Measurements from ENCODE around the gene RNF224. TPM values are rescaled to one million over a fixed set of nuclear protein-coding genes. Genes with fewer than 3 reads are reported as not detected.
A peak's percentile ranks its signal among the peaks of the same experiment; 100 is the strongest.

RNF224 gene
- total RNA-seq, 3 donors from 2014 or later, result not detected

DNA sequence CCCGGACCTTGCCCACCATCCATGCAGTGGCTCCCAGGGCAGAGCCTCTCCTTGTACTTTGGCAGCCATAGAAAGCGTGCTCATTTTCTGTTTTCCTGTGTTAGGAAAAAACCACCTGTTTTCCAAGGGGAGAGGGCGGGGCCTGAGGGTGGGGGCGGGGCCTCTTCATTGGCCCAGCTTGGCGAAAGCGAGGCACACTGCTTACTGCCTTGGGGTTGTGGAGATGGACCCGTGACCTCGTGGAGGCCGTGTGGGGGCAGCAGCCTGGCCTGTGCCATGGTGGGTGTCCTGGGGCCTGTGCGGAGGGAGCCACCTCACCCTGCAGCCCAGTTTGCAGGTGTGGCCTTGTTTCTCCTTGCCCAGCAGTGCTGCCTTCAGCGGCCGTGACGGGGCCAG, 45.8 kb downstream of the RNF224 start:
- Histone ChIP-seq H3K9me3 (no peaks in the 10 kb centered on the region), H3K4me3 (no peak overlapping the region), H3K4me1 (ENCODE audit: low read depth) (peaks cover 44% of the 10 kb centered on the region), H3K36me3 (ENCODE audit: low read depth) (no peaks in the 10 kb centered on the region)
- TF ChIP-seq, protein P1, sequence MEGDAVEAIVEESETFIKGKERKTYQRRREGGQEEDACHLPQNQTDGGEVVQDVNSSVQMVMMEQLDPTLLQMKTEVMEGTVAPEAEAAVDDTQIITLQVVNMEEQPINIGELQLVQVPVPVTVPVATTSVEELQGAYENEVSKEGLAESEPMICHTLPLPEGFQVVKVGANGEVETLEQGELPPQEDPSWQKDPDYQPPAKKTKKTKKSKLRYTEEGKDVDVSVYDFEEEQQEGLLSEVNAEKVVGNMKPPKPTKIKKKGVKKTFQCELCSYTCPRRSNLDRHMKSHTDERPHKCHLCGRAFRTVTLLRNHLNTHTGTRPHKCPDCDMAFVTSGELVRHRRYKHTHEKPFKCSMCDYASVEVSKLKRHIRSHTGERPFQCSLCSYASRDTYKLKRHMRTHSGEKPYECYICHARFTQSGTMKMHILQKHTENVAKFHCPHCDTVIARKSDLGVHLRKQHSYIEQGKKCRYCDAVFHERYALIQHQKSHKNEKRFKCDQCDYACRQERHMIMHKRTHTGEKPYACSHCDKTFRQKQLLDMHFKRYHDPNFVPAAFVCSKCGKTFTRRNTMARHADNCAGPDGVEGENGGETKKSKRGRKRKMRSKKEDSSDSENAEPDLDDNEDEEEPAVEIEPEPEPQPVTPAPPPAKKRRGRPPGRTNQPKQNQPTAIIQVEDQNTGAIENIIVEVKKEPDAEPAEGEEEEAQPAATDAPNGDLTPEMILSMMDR (IDR thresholded peaks at IDR 0.05), result no peak
- ATAC-seq, result no peak
- intact Hi-C loops (cut with DNase I, micrococcal nuclease), result no loop called here
- peak in 1 of 3 donors; percentile 33 for DNase-seq

DNA sequence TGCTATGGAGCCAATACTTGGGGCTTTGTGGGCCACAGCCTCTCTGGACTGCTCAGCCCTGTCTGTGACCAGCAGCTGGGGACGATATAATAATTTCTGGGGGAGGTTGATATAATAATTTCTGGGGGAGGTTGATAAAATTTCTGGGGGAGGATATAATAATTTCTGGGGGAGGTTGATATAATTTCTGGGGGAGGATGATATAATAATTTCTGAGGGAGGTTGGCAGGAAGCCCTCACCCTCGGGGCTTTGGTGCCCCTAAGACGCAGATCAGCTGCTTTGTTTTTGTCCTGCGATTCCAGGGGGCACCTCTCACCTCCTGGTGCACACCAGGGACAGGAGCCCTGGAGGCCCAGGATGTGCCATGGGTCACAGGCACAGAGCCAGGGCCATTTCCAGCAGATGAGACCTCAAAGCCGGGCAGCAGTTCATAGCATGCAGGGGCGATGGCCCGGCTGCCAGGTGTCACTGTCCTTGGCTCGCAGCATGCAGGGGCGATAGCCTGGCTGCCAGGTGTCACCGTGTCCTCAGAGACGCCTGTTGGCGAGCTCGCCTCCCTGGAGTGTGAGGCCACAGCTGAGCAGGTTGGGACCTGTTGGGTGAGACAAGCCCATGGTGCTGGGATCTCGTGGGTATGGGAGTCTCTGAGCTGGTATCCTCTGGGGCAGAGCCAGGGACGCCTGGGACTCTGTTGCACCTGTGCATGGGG, 46.5 kb downstream of the RNF224 start:
- intact Hi-C loops (cut with DNase I, micrococcal nuclease), result no loop called here
- Histone ChIP-seq H3K36me3 (ENCODE audit: low read depth) (no peaks in the 10 kb centered on the region), H3K9me3 (no peaks in the 10 kb centered on the region), H3K4me1 (ENCODE audit: low read depth) (peaks cover 41% of the 10 kb centered on the region), H3K4me3 (no peak overlapping the region)
- peak in 2 of 3 donors; percentile 57 to 70 for DNase-seq
- ATAC-seq, result peak; percentile 1
- TF ChIP-seq, protein P1 (IDR thresholded peaks at IDR 0.05), result no peak

DNA sequence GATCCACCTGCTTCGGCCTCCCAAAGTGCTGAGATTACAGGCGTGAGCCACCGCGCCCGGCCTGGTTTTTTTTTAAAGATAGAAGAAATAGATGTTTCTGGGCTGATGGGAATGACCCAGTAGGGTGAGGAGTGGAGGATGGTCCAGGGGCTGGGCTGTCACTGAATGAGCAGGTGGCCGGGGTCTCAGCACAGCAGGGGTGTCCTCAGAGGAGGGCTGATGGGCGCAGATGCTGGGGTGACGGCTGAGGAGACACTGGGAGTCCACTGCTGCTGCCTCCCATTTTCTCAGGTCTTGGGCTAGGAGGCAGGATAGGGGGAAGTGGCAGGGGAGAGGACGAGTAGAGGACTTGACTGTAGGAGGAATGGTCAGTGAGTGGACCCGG, 47.9 kb downstream of the RNF224 start:
- intact Hi-C loops (cut with DNase I, micrococcal nuclease), result no loop called here
- DNase-seq (peak in 1 of 3 donors; percentile 40), ATAC-seq (no peak)
- Histone ChIP-seq H3K9me3 (no peaks in the 10 kb centered on the region), H3K36me3 (ENCODE audit: low read depth) (peaks cover 3% of the 10 kb centered on the region), H3K4me1 (ENCODE audit: low read depth) (peaks cover 34% of the 10 kb centered on the region), H3K4me3 (no peak overlapping the region)
- TF ChIP-seq, protein P1 (IDR thresholded peaks at IDR 0.05), result no peak

DNA sequence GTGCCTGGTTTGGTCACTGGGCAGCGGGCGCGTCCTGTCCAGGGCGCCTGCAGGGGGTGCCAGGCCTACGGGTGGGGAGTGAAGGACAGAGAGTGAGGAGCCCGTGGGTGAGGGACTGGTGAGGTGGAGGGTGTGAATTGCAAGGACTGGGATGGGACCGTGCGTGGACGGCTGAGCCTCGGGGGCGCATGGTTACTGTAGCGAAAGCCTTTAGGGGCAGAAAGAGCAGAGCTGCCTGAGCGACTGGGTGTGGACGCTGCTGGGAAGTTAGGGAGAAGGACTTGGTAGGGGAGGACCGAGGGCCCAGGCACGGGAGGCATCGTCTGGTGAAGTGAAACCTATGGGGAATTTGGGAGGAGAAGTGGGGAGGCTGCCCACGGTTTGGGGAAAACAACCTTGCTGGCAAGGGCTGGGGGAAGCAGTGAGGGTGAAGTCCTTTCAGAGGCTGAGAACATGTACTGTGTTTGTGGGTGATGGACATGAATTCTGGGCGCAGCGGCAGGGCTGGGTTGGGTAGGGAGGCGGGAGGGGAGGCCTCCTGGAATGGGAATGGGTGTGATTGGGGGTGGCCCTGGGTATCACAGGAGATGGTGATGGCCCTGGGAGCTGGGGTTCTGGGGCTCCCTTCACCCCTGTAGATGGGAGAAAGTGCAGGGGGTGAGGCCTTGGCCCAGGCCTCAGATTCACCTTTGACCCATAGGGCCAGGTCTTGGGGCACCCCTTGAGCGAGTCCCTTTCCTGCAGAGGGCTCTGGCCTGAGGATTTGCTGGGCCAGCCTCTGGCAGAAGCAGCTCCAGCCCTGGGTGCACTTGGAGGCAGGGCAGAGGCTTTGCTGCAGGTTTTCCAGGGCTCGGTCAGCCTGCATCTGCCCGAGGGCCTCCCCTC, 48.5 kb downstream of the RNF224 start:
- Histone ChIP-seq H3K9me3 (no peaks in the 10 kb centered on the region), H3K36me3 (ENCODE audit: low read depth) (peaks cover 3% of the 10 kb centered on the region), H3K4me3 (no peak overlapping the region), H3K4me1 (ENCODE audit: low read depth) (peaks cover 34% of the 10 kb centered on the region)
- intact Hi-C loops (cut with DNase I, micrococcal nuclease), result no loop called here
- ATAC-seq (no peak), DNase-seq (peak in 2 of 3 donors; percentile 43 to 57)
- TF ChIP-seq, protein P1 (IDR thresholded peaks at IDR 0.05), result no peak

DNA sequence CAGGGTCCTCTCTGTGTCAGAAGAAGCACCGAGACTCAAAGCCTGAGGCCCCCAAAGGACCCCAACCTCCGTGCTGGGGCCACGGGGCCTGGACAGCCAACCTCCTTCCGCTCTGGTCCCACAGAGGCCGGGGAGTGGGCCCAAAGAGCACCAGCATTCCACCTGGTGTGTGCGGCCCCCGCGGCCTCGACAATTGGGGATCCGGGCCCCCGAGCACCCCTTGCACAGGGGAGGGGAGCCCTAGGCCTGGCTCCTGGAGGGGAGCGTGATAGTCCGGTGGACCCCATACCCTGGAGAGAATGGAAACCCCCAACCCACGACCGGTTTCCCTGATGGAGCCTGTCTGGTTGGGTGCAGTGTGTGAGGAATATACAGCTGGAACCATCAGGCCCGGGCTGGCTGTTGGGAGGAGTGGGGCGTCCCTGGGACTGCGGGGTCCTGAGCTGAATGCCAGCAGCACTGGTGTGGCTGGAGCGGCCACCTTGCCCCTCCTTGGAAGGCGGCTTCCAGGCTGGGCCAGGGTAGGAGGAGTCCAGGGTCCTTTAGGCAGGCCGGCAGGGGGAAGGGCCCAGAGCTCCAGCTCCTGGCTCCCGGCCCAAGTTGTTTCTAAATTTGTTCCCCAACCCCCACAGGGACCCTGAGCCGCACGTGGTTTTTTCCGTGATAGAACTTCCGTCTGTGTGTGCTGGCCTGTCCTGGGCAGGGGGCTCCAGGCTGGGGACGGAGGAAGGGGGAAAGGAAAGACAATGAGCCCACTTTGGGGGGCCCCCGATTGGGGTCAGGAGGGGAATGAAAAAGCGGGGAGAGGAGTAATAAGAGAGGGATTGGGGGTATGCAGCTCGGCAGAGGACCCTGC, 49.4 kb downstream of the RNF224 start:
- intact Hi-C loops (cut with DNase I, micrococcal nuclease), result no loop called here
- TF ChIP-seq, protein P1 (IDR thresholded peaks at IDR 0.05), result no peak

More for the DNA sequence above, 49.4 kb downstream of the RNF224 start:
- Histone ChIP-seq H3K9me3 (no peaks in the 10 kb centered on the region), H3K4me1 (ENCODE audit: low read depth) (peaks cover 34% of the 10 kb centered on the region), H3K36me3 (ENCODE audit: low read depth) (peaks cover 3% of the 10 kb centered on the region), H3K4me3 (no peak overlapping the region)
- ATAC-seq, result peak; percentile 49
- DNase-seq, result peak; percentile 79 to 84 (median 84)

Measured in mucosa of descending colon (tissue), 3 donors.